Measurements from ENCODE around the gene ECE1. TPM values are rescaled to one million over a fixed set of nuclear protein-coding genes. Genes with fewer than 3 reads are reported as not detected.

ECE1 gene
- total and polyA plus RNA-seq, 2 of the 13 experiments (the other 11 are each of a cell fraction or from before 2014, with no cell fraction given): 13.5 to 21.2 TPM

DNA sequence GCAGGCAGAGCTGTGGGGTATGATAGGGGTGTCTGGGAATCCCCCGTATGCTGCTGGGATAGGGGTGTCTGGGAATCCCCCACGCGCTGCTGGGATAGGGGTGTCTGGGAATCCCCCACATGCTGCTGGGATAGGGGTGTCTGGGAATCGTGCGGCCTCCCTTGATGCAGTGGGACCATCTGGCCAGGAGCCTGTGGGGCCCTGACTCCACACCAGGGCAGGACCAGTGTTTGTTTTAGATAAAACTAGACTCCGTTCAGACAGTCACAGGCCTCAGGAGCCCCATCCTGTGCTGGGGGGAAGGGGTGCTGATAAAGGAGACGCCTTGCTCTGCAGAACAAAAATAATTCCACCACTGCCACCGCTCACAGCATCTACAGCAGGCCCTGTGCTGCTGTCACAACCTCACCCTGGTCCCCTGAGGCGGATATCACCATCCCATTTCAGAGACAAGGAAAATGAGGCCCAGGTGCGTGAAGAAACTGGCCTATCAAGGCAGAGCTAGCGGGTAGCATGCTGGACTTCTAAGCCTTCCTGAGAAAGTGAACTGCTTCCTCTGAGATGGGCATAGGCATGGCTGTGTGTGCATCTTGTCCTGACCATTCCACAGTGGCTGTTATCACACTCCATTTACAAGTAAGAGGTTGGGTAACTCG is 24.0 kb downstream of the ECE1 start (continued):
- TF ChIP-seq, protein P1, sequence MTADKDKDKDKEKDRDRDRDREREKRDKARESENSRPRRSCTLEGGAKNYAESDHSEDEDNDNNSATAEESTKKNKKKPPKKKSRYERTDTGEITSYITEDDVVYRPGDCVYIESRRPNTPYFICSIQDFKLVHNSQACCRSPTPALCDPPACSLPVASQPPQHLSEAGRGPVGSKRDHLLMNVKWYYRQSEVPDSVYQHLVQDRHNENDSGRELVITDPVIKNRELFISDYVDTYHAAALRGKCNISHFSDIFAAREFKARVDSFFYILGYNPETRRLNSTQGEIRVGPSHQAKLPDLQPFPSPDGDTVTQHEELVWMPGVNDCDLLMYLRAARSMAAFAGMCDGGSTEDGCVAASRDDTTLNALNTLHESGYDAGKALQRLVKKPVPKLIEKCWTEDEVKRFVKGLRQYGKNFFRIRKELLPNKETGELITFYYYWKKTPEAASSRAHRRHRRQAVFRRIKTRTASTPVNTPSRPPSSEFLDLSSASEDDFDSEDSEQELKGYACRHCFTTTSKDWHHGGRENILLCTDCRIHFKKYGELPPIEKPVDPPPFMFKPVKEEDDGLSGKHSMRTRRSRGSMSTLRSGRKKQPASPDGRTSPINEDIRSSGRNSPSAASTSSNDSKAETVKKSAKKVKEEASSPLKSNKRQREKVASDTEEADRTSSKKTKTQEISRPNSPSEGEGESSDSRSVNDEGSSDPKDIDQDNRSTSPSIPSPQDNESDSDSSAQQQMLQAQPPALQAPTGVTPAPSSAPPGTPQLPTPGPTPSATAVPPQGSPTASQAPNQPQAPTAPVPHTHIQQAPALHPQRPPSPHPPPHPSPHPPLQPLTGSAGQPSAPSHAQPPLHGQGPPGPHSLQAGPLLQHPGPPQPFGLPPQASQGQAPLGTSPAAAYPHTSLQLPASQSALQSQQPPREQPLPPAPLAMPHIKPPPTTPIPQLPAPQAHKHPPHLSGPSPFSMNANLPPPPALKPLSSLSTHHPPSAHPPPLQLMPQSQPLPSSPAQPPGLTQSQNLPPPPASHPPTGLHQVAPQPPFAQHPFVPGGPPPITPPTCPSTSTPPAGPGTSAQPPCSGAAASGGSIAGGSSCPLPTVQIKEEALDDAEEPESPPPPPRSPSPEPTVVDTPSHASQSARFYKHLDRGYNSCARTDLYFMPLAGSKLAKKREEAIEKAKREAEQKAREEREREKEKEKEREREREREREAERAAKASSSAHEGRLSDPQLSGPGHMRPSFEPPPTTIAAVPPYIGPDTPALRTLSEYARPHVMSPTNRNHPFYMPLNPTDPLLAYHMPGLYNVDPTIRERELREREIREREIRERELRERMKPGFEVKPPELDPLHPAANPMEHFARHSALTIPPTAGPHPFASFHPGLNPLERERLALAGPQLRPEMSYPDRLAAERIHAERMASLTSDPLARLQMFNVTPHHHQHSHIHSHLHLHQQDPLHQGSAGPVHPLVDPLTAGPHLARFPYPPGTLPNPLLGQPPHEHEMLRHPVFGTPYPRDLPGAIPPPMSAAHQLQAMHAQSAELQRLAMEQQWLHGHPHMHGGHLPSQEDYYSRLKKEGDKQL (CRISPR knock-in tag; IDR thresholded peaks at IDR 0.05; ENCODE audit: low read depth): no peak
- TF ChIP-seq, protein P2, sequence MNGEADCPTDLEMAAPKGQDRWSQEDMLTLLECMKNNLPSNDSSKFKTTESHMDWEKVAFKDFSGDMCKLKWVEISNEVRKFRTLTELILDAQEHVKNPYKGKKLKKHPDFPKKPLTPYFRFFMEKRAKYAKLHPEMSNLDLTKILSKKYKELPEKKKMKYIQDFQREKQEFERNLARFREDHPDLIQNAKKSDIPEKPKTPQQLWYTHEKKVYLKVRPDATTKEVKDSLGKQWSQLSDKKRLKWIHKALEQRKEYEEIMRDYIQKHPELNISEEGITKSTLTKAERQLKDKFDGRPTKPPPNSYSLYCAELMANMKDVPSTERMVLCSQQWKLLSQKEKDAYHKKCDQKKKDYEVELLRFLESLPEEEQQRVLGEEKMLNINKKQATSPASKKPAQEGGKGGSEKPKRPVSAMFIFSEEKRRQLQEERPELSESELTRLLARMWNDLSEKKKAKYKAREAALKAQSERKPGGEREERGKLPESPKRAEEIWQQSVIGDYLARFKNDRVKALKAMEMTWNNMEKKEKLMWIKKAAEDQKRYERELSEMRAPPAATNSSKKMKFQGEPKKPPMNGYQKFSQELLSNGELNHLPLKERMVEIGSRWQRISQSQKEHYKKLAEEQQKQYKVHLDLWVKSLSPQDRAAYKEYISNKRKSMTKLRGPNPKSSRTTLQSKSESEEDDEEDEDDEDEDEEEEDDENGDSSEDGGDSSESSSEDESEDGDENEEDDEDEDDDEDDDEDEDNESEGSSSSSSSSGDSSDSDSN (CRISPR knock-in tag; IDR thresholded peaks at IDR 0.05): no peak
- TF ChIP-seq GZF1 (CRISPR knock-in tag; IDR thresholded peaks at IDR 0.05) (no peak), TOPORS (CRISPR knock-in tag; IDR thresholded peaks at IDR 0.05) (no peak), ZBTB1 (CRISPR knock-in tag; IDR thresholded peaks at IDR 0.05; ENCODE audit: borderline replicate concordance) (no peak), FOXA1 (IDR thresholded peaks at IDR 0.05) (no peak), FOXA1 (CRISPR knock-in tag; IDR thresholded peaks at IDR 0.05) (peak; percentile 61), PAX8 (CRISPR knock-in tag; IDR thresholded peaks at IDR 0.05; ENCODE audit: borderline replicate concordance) (peak; percentile 29; the same call in 1 of the 2 replicates)
- TF ChIP-seq, protein P3, sequence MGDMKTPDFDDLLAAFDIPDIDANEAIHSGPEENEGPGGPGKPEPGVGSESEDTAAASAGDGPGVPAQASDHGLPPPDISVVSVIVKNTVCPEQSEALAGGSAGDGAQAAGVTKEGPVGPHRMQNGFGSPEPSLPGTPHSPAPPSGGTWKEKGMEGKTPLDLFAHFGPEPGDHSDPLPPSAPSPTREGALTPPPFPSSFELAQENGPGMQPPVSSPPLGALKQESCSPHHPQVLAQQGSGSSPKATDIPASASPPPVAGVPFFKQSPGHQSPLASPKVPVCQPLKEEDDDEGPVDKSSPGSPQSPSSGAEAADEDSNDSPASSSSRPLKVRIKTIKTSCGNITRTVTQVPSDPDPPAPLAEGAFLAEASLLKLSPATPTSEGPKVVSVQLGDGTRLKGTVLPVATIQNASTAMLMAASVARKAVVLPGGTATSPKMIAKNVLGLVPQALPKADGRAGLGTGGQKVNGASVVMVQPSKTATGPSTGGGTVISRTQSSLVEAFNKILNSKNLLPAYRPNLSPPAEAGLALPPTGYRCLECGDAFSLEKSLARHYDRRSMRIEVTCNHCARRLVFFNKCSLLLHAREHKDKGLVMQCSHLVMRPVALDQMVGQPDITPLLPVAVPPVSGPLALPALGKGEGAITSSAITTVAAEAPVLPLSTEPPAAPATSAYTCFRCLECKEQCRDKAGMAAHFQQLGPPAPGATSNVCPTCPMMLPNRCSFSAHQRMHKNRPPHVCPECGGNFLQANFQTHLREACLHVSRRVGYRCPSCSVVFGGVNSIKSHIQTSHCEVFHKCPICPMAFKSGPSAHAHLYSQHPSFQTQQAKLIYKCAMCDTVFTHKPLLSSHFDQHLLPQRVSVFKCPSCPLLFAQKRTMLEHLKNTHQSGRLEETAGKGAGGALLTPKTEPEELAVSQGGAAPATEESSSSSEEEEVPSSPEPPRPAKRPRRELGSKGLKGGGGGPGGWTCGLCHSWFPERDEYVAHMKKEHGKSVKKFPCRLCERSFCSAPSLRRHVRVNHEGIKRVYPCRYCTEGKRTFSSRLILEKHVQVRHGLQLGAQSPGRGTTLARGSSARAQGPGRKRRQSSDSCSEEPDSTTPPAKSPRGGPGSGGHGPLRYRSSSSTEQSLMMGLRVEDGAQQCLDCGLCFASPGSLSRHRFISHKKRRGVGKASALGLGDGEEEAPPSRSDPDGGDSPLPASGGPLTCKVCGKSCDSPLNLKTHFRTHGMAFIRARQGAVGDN (CRISPR knock-in tag; IDR thresholded peaks at IDR 0.05): peak; percentile 65
- TF ChIP-seq, protein P4, sequence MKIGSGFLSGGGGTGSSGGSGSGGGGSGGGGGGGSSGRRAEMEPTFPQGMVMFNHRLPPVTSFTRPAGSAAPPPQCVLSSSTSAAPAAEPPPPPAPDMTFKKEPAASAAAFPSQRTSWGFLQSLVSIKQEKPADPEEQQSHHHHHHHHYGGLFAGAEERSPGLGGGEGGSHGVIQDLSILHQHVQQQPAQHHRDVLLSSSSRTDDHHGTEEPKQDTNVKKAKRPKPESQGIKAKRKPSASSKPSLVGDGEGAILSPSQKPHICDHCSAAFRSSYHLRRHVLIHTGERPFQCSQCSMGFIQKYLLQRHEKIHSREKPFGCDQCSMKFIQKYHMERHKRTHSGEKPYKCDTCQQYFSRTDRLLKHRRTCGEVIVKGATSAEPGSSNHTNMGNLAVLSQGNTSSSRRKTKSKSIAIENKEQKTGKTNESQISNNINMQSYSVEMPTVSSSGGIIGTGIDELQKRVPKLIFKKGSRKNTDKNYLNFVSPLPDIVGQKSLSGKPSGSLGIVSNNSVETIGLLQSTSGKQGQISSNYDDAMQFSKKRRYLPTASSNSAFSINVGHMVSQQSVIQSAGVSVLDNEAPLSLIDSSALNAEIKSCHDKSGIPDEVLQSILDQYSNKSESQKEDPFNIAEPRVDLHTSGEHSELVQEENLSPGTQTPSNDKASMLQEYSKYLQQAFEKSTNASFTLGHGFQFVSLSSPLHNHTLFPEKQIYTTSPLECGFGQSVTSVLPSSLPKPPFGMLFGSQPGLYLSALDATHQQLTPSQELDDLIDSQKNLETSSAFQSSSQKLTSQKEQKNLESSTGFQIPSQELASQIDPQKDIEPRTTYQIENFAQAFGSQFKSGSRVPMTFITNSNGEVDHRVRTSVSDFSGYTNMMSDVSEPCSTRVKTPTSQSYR (CRISPR knock-in tag; IDR thresholded peaks at IDR 0.05; ENCODE audit: borderline replicate concordance): peak; percentile 57; the same call in 1 of the 2 replicates
- TF ChIP-seq, protein P5, sequence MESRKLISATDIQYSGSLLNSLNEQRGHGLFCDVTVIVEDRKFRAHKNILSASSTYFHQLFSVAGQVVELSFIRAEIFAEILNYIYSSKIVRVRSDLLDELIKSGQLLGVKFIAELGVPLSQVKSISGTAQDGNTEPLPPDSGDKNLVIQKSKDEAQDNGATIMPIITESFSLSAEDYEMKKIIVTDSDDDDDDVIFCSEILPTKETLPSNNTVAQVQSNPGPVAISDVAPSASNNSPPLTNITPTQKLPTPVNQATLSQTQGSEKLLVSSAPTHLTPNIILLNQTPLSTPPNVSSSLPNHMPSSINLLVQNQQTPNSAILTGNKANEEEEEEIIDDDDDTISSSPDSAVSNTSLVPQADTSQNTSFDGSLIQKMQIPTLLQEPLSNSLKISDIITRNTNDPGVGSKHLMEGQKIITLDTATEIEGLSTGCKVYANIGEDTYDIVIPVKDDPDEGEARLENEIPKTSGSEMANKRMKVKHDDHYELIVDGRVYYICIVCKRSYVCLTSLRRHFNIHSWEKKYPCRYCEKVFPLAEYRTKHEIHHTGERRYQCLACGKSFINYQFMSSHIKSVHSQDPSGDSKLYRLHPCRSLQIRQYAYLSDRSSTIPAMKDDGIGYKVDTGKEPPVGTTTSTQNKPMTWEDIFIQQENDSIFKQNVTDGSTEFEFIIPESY (CRISPR knock-in tag; IDR thresholded peaks at IDR 0.05): peak; percentile 66; the same call in 1 of the 2 replicates

All from HepG2 (cell line).